H1 (cell line): ENCODE results near the gene NRP2. TPM values are rescaled to one million over a fixed set of nuclear protein-coding genes. Genes with fewer than 3 reads are reported as not detected.

Experiments used
- CEBPB ChIP-seq: IDR thresholded peaks from 2 replicates; pipeline ENCODE4 v1.6.1; 2012; ENCODE audit warnings: low read depth, low read length
- FOSL1 ChIP-seq: IDR thresholded peaks from 2 replicates; pipeline ENCODE4 v1.6.1; 2011; ENCODE audit warnings: mild to moderate bottlenecking, low read depth, low read length, moderate library complexity; ENCODE audit not compliant: insufficient read depth
- GTF2F1 ChIP-seq: IDR thresholded peaks from 2 replicates; pipeline ENCODE4 v1.6.1; 2012; ENCODE audit warnings: low read depth, low read length, improper control_type of control experiment, borderline replicate concordance
- JUN ChIP-seq: IDR thresholded peaks from 2 replicates; pipeline ENCODE4 v1.6.1; 2011; ENCODE audit warnings: low read depth, mild to moderate bottlenecking, improper control_type of control experiment, low read length
- NANOG ChIP-seq: IDR thresholded peaks from 2 replicates; pipeline ENCODE4 v1.6.1; 2011; ENCODE audit warnings: low read length, low read depth, mild to moderate bottlenecking, inconsistent platforms; ENCODE audit not compliant: insufficient read depth, poor library complexity, severe bottlenecking
- RFX5 ChIP-seq: IDR thresholded peaks from 2 replicates; pipeline ENCODE4 v1.6.1; 2011; ENCODE audit warnings: low read depth, low read length, improper control_type of control experiment, borderline replicate concordance
- TAF7 ChIP-seq: optimal IDR thresholded peaks from 2 replicates; pipeline ENCODE3; 2011; ENCODE audit warnings: low read depth, mild to moderate bottlenecking, inconsistent platforms, low read length, moderate library complexity, borderline replicate concordance
- YY1 ChIP-seq: IDR thresholded peaks from 2 replicates; pipeline ENCODE4 v1.6.1; 2011; ENCODE audit warnings: low read depth, mild to moderate bottlenecking, low read length
- polyA plus RNA-seq, 7 experiments: library from polyadenylated mRNA; depleted of rRNA in 3 of 7; stranded (reverse) in 5 of 7; unstranded in 2 of 7; fragments of >200 nt in 5 of 7; fragments of 200-250 nt in 2 of 7; gene quantifications; 1 replicate in 5 of 7; 2 replicates in 1 of 7; 4 replicates in 1 of 7; pipeline versions ENCODE4 v1.2.1 to v1.2.3, GENCODE V29; 2011 to 2013; ENCODE audit warnings: missing spikeins in 2 of 7, mixed read lengths in 2 of 7
- total RNA-seq: library from RNA; stranded (reverse); fragmentation: NEBNext Ultra II Directional; extraction: Animal tissue kit (Norgen Biotek cat#: 25700); gene quantifications from 2 replicates; pipeline ENCODE4 v1.2.1, GENCODE V29; 2021
- TF ChIP-seq, protein P1 (sequence below): IDR thresholded peaks from 2 replicates; pipeline ENCODE4 v1.6.1; 2012; ENCODE audit warnings: inconsistent platforms
- TF ChIP-seq, protein P2 (sequence below): fragments of 300-600 bp; sonication (generic); IDR thresholded peaks from 2 replicates; pipeline ENCODE4 v1.7.1; 2012; ENCODE audit warnings: low read length, moderate library complexity, mild to moderate bottlenecking, inconsistent platforms; ENCODE audit not compliant: insufficient replicate concordance

The NRP2 gene
- total and polyA plus RNA-seq, 2 of the 8 experiments (the other 6 are each of a cell fraction or from before 2014, with no cell fraction given), result 32.0 to 37.8 TPM

DNA sequence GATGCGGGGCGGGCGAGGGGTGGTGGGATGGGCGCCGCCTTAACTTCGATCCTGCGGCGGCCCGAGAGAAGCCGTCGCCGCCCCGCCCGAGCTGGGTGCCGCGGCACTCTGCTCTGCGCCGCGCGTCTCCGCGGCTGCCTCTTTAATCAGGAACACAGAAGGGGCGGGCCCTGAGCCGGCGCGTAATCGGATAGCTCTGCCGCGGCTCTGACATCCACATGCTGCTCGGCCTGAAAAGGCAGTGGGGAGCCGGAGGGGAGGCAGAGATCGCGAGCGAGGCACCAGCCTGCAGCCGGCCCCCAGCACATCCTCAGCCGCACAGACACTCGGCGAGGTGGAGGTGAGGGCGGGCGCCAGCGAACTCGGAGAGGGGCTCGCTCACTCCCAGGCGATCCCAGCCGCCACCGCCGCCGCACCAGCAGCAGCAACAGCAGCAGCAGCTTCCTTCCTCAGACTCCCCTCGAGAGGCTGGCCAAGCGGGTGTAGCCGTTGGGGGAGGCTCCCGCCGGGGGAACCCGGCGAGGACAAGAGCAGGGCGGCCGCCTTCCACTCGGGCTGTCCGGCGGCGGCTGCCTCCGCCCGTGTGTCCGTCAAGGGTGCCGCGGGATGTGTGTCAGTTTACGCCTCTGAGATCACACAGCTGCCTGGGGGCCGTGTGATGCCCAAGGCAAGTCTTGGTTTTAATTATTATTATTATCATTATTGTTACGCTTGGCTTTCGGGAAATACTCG, at the start of gene NRP2 (continued):
- no peak for TF ChIP-seq RFX5
- TF ChIP-seq JUN, result no peak
- TF ChIP-seq, protein P1, sequence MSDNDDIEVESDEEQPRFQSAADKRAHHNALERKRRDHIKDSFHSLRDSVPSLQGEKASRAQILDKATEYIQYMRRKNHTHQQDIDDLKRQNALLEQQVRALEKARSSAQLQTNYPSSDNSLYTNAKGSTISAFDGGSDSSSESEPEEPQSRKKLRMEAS, result peak; percentile 94
- no peak for TF ChIP-seq NANOG
- no peak for TF ChIP-seq CEBPB
- peak; percentile 67; the same call in 1 of the 2 replicates for TF ChIP-seq GTF2F1
- TF ChIP-seq FOSL1, result no peak
- TF ChIP-seq YY1, result no peak
- TF ChIP-seq, protein P2, sequence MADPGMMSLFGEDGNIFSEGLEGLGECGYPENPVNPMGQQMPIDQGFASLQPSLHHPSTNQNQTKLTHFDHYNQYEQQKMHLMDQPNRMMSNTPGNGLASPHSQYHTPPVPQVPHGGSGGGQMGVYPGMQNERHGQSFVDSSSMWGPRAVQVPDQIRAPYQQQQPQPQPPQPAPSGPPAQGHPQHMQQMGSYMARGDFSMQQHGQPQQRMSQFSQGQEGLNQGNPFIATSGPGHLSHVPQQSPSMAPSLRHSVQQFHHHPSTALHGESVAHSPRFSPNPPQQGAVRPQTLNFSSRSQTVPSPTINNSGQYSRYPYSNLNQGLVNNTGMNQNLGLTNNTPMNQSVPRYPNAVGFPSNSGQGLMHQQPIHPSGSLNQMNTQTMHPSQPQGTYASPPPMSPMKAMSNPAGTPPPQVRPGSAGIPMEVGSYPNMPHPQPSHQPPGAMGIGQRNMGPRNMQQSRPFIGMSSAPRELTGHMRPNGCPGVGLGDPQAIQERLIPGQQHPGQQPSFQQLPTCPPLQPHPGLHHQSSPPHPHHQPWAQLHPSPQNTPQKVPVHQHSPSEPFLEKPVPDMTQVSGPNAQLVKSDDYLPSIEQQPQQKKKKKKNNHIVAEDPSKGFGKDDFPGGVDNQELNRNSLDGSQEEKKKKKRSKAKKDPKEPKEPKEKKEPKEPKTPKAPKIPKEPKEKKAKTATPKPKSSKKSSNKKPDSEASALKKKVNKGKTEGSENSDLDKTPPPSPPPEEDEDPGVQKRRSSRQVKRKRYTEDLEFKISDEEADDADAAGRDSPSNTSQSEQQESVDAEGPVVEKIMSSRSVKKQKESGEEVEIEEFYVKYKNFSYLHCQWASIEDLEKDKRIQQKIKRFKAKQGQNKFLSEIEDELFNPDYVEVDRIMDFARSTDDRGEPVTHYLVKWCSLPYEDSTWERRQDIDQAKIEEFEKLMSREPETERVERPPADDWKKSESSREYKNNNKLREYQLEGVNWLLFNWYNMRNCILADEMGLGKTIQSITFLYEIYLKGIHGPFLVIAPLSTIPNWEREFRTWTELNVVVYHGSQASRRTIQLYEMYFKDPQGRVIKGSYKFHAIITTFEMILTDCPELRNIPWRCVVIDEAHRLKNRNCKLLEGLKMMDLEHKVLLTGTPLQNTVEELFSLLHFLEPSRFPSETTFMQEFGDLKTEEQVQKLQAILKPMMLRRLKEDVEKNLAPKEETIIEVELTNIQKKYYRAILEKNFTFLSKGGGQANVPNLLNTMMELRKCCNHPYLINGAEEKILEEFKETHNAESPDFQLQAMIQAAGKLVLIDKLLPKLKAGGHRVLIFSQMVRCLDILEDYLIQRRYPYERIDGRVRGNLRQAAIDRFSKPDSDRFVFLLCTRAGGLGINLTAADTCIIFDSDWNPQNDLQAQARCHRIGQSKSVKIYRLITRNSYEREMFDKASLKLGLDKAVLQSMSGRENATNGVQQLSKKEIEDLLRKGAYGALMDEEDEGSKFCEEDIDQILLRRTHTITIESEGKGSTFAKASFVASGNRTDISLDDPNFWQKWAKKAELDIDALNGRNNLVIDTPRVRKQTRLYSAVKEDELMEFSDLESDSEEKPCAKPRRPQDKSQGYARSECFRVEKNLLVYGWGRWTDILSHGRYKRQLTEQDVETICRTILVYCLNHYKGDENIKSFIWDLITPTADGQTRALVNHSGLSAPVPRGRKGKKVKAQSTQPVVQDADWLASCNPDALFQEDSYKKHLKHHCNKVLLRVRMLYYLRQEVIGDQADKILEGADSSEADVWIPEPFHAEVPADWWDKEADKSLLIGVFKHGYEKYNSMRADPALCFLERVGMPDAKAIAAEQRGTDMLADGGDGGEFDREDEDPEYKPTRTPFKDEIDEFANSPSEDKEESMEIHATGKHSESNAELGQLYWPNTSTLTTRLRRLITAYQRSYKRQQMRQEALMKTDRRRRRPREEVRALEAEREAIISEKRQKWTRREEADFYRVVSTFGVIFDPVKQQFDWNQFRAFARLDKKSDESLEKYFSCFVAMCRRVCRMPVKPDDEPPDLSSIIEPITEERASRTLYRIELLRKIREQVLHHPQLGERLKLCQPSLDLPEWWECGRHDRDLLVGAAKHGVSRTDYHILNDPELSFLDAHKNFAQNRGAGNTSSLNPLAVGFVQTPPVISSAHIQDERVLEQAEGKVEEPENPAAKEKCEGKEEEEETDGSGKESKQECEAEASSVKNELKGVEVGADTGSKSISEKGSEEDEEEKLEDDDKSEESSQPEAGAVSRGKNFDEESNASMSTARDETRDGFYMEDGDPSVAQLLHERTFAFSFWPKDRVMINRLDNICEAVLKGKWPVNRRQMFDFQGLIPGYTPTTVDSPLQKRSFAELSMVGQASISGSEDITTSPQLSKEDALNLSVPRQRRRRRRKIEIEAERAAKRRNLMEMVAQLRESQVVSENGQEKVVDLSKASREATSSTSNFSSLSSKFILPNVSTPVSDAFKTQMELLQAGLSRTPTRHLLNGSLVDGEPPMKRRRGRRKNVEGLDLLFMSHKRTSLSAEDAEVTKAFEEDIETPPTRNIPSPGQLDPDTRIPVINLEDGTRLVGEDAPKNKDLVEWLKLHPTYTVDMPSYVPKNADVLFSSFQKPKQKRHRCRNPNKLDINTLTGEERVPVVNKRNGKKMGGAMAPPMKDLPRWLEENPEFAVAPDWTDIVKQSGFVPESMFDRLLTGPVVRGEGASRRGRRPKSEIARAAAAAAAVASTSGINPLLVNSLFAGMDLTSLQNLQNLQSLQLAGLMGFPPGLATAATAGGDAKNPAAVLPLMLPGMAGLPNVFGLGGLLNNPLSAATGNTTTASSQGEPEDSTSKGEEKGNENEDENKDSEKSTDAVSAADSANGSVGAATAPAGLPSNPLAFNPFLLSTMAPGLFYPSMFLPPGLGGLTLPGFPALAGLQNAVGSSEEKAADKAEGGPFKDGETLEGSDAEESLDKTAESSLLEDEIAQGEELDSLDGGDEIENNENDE, result no peak
- TF ChIP-seq TAF7, result peak; percentile 75
